ENCODE measurements around the gene NOVA1.

- no peak for TF ChIP-seq TEAD1 (CRISPR knock-in tag; IDR thresholded peaks at IDR 0.05)
- TF ChIP-seq NR3C1 (CRISPR knock-in tag; conservative IDR thresholded peaks at IDR 0.05; ENCODE audit: low read depth) = no peak
These were observed 1.5 kb upstream of the NOVA1 start for GRCh38 chr14:26599291-26599690.

Data from WTC11 (cell line).